H9 (cell line): ENCODE measurements around the gene CRACR2B. TPM values are rescaled to one million over a fixed set of nuclear protein-coding genes. Genes with fewer than 3 reads are reported as not detected.

Source experiments
- DNase-seq: peaks from one replicate; pipeline ENCODE4 v3.0.0-alpha.2; 2017
- H2AFZ ChIP-seq: one replicate; pipeline ENCODE4 v1.6.1; 2013; ENCODE audit warnings: mild to moderate bottlenecking, low read length, control low read depth, moderate library complexity
- H2AK5ac ChIP-seq: 2 replicates; pipeline ENCODE4 v1.6.1; 2013; ENCODE audit warnings: low read length, control low read depth, mixed read lengths; ENCODE audit not compliant: insufficient read length
- H2BK120ac ChIP-seq: one replicate; pipeline ENCODE4 v1.6.1; 2013; ENCODE audit warnings: low read depth, mild to moderate bottlenecking, low read length, control low read depth, inconsistent platforms; ENCODE audit not compliant: poor library complexity, severe bottlenecking
- H2BK12ac ChIP-seq: 2 replicates; pipeline ENCODE4 v1.6.1; 2013; ENCODE audit warnings: low read length, control low read depth, mixed read lengths, low read depth; ENCODE audit not compliant: insufficient read length
- H2BK15ac ChIP-seq: 2 replicates; pipeline ENCODE4 v1.6.1; 2013; ENCODE audit warnings: low read depth, low read length, control low read depth
- H2BK20ac ChIP-seq: one replicate; pipeline ENCODE4 v1.6.1; 2013; ENCODE audit warnings: low read depth, mild to moderate bottlenecking, low read length, control low read depth, inconsistent platforms; ENCODE audit not compliant: poor library complexity, severe bottlenecking
- H2BK5ac ChIP-seq: 2 replicates; pipeline ENCODE4 v1.6.1; 2013; ENCODE audit warnings: low read length, control low read depth, mixed read lengths; ENCODE audit not compliant: insufficient read length
- H3K14ac ChIP-seq: 2 replicates; pipeline ENCODE4 v1.6.1; 2013; ENCODE audit warnings: low read length, control low read depth; ENCODE audit not compliant: insufficient read depth
- H3K18ac ChIP-seq: 2 replicates; pipeline ENCODE4 v1.6.1; 2013; ENCODE audit warnings: low read depth, mild to moderate bottlenecking, mixed read lengths, low read length, control low read depth; ENCODE audit not compliant: insufficient read length
- H3K23ac ChIP-seq: 2 replicates; pipeline ENCODE4 v1.6.1; 2013; ENCODE audit warnings: low read length, control low read depth, mixed read lengths, low read depth; ENCODE audit not compliant: insufficient read length
- H3K23me2 ChIP-seq: 2 replicates; pipeline ENCODE4 v1.6.1; 2013; ENCODE audit warnings: low read depth, mild to moderate bottlenecking, mixed read lengths, low read length, control low read depth; ENCODE audit not compliant: insufficient read length, poor library complexity, severe bottlenecking
- H3K27ac ChIP-seq: 2 replicates; pipeline ENCODE4 v1.5.1; 2013; ENCODE audit warnings: low read length, control low read depth, mixed read lengths, low read depth; ENCODE audit not compliant: insufficient read length
- H3K27me3 ChIP-seq: 2 replicates; pipeline ENCODE4 v1.6.1; 2013; ENCODE audit warnings: low read length, control low read depth, inconsistent platforms; ENCODE audit not compliant: insufficient read depth
- H3K4ac ChIP-seq: 2 replicates; pipeline ENCODE4 v1.6.1; 2013; ENCODE audit warnings: low read depth, mild to moderate bottlenecking, control low read depth, inconsistent platforms, low read length, moderate library complexity
- H3K4me1 ChIP-seq: 2 replicates; pipeline ENCODE4 v1.6.1; 2013; ENCODE audit warnings: low read length, control low read depth, inconsistent platforms; ENCODE audit not compliant: insufficient read depth
- H3K4me2 ChIP-seq: 2 replicates; pipeline ENCODE4 v1.6.1; 2013; ENCODE audit warnings: low read length, control low read depth, mixed read lengths; ENCODE audit not compliant: insufficient read length, insufficient read depth
- H3K56ac ChIP-seq: 2 replicates; pipeline ENCODE4 v1.6.1; 2013; ENCODE audit warnings: low read depth, mild to moderate bottlenecking, mixed read lengths, low read length, control low read depth; ENCODE audit not compliant: insufficient read length
- H3K79me1 ChIP-seq: 2 replicates; pipeline ENCODE4 v1.6.1; 2013; ENCODE audit warnings: low read depth, mild to moderate bottlenecking, moderate library complexity, low read length, control low read depth, inconsistent platforms; ENCODE audit not compliant: insufficient read depth, poor library complexity, severe bottlenecking
- H3K79me2 ChIP-seq: 2 replicates; pipeline ENCODE4 v1.6.1; 2013; ENCODE audit warnings: low read length, control low read depth, inconsistent platforms; ENCODE audit not compliant: insufficient read depth
- H3K9ac ChIP-seq: 2 replicates; pipeline ENCODE4 v1.6.1; 2013; ENCODE audit warnings: low read length, control low read depth, mixed read lengths; ENCODE audit not compliant: insufficient read length; ENCODE audit errors: extremely low read depth
- H3K9me3 ChIP-seq: one replicate; pipeline ENCODE4 v1.6.1; 2013; ENCODE audit warnings: low read depth, low read length, inconsistent platforms; ENCODE audit not compliant: control insufficient read depth
- H3T11ph ChIP-seq: one replicate; pipeline ENCODE4 v1.6.1; 2013; ENCODE audit warnings: mild to moderate bottlenecking, low read length, control low read depth, inconsistent platforms
- H4K20me1 ChIP-seq: one replicate; pipeline ENCODE4 v1.6.1; 2013; ENCODE audit not compliant: control insufficient read depth, insufficient read length, insufficient read depth
- H4K5ac ChIP-seq: 2 replicates; pipeline ENCODE4 v1.6.1; 2013; ENCODE audit warnings: low read depth, mild to moderate bottlenecking, mixed read lengths, low read length, control low read depth; ENCODE audit not compliant: insufficient read length
- H4K8ac ChIP-seq: replicated peaks from 2 replicates; pipeline ENCODE4 v1.6.1; 2013; ENCODE audit warnings: low read length, control low read depth, mixed read lengths, low read depth; ENCODE audit not compliant: insufficient read length
- H4K91ac ChIP-seq: 2 replicates; pipeline ENCODE4 v1.6.1; 2013; ENCODE audit warnings: low read depth, mild to moderate bottlenecking, moderate library complexity, mixed read lengths, low read length, control low read depth; ENCODE audit not compliant: insufficient read length
- H3K27ac Mint-ChIP-seq, 3 experiments: 2 replicates in 2 of 3; 3 replicates in 1 of 3; pipeline ENCODE4 v1.8.0; 2020 to 2021; ENCODE audit warnings: mixed read lengths in 3 of 3, mild to moderate bottlenecking in 1 of 3, moderate library complexity in 1 of 3
- H3K27me3 Mint-ChIP-seq: 2 replicates; pipeline ENCODE4 v1.8.0; 2021; ENCODE audit warnings: low read depth, mild to moderate bottlenecking, moderate library complexity, mixed read lengths
- H3K36me3 Mint-ChIP-seq, 3 experiments: 2 replicates in 2 of 3; 3 replicates in 1 of 3; pipeline ENCODE4 v1.8.0; 2020 to 2021; ENCODE audit warnings: low read depth in 3 of 3, mixed read lengths in 3 of 3; ENCODE audit not compliant: insufficient read depth in 1 of 3
- H3K4me1 Mint-ChIP-seq, 2 experiments: 2 replicates each; pipeline ENCODE4 v1.8.0; 2020; ENCODE audit warnings: mixed read lengths in 2 of 2
- H3K4me3 Mint-ChIP-seq, 2 experiments: 2 replicates in 1 of 2; 3 replicates in 1 of 2; pipeline ENCODE4 v1.8.0; 2020 to 2021; ENCODE audit warnings: mild to moderate bottlenecking in 2 of 2, mixed read lengths in 2 of 2, moderate library complexity in 1 of 2
- H3K9me3 Mint-ChIP-seq, 2 experiments: 2 replicates in 1 of 2; 3 replicates in 1 of 2; pipeline ENCODE4 v1.8.0; 2020; ENCODE audit warnings: mild to moderate bottlenecking in 2 of 2, mixed read lengths in 2 of 2, moderate library complexity in 1 of 2
- WGBS: extraction: QIAGEN DNeasy Blood & Tissue Kit; methylation state at CpG from one replicate; pipeline ENCODE4 v1.1.7; 2013; ENCODE audit warnings: missing lambda C conversion rate, low lambda C conversion rate, mixed read lengths; ENCODE audit not compliant: insufficient read length; ENCODE audit errors: extremely low coverage; 5-methylcytosine and 5-hydroxymethylcytosine counted together
- total RNA-seq: library from RNA; stranded (reverse); gene quantifications from 2 replicates; pipeline ENCODE4 v1.2.1, GENCODE V29; 2021
- TF ChIP-seq, protein P1 (sequence below): fragments of 200-600 bp; sonication (generic); conservative IDR thresholded peaks from 3 replicates; pipeline ENCODE4 v1.8.0; 2021; ENCODE audit warnings: antibody characterized with exemption, mild to moderate bottlenecking

CRACR2B gene
- total RNA-seq, 1 experiment from 2014 or later, result 29.0 TPM

DNA sequence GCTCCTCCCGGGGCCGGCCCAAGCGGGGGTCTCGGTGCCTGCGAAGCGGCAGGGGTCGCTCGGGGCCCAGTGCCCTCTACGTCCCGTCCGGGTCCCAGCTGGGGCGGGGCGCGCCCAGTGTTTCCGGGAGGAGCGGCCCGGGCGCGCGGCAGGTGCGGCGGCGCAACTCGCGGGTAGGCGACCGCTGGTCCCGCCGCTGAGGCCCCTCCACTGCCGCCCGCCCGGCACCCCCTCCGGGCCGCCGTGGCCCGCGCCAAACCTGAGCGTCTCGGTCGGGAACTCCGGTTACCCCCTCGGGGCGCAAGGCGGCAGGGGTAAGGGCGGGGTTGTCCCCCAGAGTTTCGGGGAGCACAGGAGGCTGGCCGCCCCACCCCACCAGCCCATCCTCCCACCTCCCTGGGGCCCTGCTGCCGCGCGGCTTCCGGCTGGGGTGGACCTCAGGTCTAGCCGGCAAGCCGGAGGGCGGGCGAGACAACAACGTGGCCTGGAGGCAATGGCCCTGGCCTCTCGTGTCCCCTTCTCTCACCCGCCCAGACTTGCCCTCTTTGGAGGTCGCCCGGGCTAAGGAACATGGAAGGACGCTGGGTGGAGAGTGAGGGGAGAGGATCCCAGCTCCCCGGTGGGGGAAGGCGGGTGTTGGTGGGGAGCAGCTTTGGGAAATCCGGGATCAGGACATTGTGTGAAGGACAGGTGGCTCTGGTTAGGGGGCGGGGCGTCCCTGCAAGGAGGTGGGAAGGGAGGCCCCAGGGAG, 398 bp upstream of the CRACR2B start:
- peak overlapping the region in 1 of 3 experiments; percentile 68; a peak in 2 of 7 replicates for H3K27ac Mint-ChIP-seq
- peaks cover 9% of the 10 kb centered on the region; the same call in 1 of the 2 replicates for H3K27me3 ChIP-seq

More for the DNA sequence above, 398 bp upstream of the CRACR2B start:
- peaks cover 0 to 19% (median 14%) of the 10 kb centered on the region in 3 experiments for H3K36me3 Mint-ChIP-seq
- Histone ChIP-seq H4K8ac (no peak overlapping the region), H2AK5ac (no peak overlapping the region), H3K14ac (peak overlapping the region; percentile 60; the same call in 1 of the 2 replicates), H4K91ac (no peak overlapping the region), H3K23me2 (peaks cover 25% of the 10 kb centered on the region), H3K9me3 (no peaks in the 10 kb centered on the region), H2BK120ac (no peak overlapping the region), H3K27ac (no peak overlapping the region), H2AFZ (no peak overlapping the region), H3K56ac (no peak overlapping the region), H2BK20ac (no peak overlapping the region), H3K79me1 (no peaks in the 10 kb centered on the region), H3K4me1 (no peaks in the 10 kb centered on the region; the same call in 1 of the 2 replicates), H2BK5ac (no peak overlapping the region), H3K4me2 (peak overlapping the region; percentile 58), H3K79me2 (no peaks in the 10 kb centered on the region), H2BK12ac (no peak overlapping the region), H4K5ac (no peak overlapping the region), H3K18ac (peak overlapping the region; percentile 68), H3K9ac (no peak overlapping the region), H3K23ac (no peak overlapping the region), H2BK15ac (no peak overlapping the region), H3K4ac (no peak overlapping the region), H4K20me1 (no peaks in the 10 kb centered on the region), H3T11ph (no peak overlapping the region)
- no CpG with 5 or more reads among the region's 66 CpGs for WGBS
- H3K4me1 Mint-ChIP-seq, result peaks cover 31 to 42% of the 10 kb centered on the region in 2 experiments
- peak overlapping the region; percentile 79 to 84 for H3K4me3 Mint-ChIP-seq
- DNase-seq, result peak; percentile 80
- TF ChIP-seq, protein P1, sequence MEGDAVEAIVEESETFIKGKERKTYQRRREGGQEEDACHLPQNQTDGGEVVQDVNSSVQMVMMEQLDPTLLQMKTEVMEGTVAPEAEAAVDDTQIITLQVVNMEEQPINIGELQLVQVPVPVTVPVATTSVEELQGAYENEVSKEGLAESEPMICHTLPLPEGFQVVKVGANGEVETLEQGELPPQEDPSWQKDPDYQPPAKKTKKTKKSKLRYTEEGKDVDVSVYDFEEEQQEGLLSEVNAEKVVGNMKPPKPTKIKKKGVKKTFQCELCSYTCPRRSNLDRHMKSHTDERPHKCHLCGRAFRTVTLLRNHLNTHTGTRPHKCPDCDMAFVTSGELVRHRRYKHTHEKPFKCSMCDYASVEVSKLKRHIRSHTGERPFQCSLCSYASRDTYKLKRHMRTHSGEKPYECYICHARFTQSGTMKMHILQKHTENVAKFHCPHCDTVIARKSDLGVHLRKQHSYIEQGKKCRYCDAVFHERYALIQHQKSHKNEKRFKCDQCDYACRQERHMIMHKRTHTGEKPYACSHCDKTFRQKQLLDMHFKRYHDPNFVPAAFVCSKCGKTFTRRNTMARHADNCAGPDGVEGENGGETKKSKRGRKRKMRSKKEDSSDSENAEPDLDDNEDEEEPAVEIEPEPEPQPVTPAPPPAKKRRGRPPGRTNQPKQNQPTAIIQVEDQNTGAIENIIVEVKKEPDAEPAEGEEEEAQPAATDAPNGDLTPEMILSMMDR, result 0 out of 3 replicates have a peak, but pooled peaks have one; percentile 10
- H3K27me3 Mint-ChIP-seq, result peaks cover 35% of the 10 kb centered on the region
- H3K9me3 Mint-ChIP-seq, result no peaks in the 10 kb centered on the region; a peak in 1 of 5 replicates
